Activated effector memory CD4-positive, alpha-beta T cell treated with Interleukin-2 at 50 U/mL for 16 hours (primary cell): ENCODE data around the gene DMD.

Experiments used
- DNase-seq: peaks from one replicate; pipeline ENCODE4 v3.0.0-alpha.2; 2020

Gene DMD

DNA sequence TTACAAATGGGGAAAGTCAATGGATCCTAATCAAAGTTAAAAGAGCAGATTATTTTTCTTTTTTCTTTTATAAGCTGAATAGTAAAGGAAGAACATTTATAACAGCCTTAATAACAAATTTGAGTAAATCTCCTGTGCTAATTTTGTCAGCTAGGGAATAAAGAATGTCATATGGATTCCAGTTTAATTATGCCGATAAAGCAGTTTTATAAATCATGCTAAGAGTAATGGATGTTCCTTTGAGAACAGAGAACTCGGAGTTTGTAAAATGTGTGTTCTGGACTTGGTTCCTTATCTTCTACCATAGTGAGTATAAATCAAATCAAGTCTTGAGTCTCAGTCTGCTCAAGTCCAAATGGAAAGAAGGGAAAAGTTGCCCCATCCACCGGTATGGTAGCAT is 1959.2 kb downstream of the DMD start:
- DNase-seq: no peak

DNA sequence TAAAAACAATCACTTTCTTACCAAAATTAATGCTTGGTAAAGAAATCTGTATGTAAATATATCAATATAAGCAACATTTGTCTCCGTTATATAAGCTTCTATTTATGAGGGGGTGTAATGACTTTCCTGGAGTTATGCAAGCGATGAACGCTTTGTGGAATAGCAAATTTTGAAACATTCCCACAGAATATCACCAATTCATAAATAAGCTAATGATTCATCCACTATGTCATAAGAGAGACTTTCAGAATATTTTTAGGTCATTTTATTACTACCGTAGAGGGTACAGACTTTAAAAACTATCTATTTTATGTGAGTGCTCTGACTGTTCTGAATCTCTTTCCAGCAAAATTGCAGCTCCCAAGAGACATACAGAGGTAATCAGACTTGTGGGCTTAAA is 1960.0 kb downstream of the DMD start:
- DNase-seq: no peak

DNA sequence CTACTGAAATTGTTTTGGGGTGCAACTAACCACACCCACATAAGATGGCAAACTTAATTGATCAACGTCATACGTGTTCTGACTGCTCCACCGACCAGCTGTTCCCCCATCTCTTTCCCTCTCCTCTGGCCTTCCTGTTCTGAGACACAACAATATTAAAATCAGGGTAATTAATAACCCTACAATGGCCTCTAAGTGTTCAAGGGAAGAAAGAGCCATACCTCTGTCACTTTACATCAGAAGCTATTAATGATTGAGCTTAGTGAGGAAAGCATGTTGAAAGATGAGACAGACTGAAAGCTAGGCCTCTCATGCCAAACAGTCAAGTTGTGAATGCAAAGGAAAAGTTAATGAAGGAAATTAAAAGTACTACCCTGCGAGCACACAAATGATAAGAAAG is 1965.6 kb downstream of the DMD start:
- DNase-seq: no peak

DNA sequence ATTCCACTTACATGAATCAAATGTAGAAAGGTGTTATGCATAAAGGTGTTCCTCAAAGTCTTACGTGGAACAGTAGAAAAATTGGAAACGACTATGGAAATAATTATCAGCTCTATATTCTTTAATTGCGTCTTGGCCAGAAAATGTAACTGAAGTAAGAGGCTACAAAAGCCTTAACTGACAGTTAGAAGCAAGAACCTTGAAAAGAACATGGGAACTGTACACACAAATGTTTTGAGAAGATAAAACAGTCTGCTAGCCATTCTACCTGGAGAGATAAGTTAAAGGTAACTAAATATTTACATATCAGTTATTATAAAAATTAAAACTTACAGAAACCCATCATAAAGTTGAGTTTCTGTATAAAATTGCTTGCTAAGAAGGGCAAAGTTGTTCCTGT is 1967.5 kb downstream of the DMD start:
- no peak for DNase-seq

- DNase-seq: no peak
Measured at GRCh38 chrX:31240982-31241381, 1970.4 kb downstream of the DMD start.

- no peak for DNase-seq
Measured at GRCh38 chrX:31237189-31237588, 1974.2 kb downstream of the DMD start.

DNA sequence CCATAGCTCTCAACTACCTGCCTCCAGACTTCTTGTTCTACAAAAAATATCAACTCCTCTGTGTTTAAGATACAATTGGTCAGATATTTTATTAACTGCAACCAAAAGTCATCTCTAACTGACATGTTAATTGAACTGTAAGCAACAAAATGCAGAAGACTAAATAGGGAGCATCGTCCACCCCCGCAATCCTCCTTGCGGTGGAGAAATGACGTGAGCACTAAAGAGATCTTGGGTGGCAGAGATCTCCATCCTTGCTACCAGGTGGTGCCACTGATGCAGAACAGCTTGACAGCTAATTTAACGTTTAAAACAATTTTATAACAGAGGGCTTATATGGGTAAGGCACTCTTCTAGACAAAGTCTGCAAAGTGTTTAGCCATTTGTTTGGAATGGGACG is 1975.1 kb downstream of the DMD start:
- DNase-seq: no peak

DNA sequence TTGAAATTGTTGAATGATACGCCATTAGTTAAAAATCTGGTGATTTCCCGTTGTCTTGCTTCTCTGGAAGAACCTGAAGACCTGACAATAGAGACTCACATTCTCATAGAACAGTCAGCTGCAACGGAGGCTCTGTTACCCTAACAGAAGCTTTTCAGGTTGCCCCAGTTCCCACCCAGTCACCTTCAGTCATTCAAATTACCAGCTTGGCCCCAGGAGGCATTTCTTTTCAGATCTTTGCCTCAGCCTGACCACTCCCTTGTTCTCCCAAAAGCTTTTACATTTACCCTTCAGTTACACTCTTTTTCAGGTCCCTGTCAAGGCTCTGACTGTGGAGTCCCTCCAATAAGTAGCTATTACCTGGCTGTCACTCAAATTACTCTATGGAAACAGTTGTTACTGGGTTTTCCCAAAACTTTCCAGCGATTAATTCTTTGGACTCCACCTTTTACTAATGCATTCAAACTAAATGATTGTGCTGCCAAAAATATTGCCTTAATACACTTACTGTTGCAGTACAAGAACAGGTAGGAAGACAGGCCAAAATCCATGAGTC is 1977.3 kb downstream of the DMD start:
- no peak for DNase-seq

GRCh38 chrX:31232506-31232905 is 1978.8 kb downstream of the DMD start:
- DNase-seq: no peak

GRCh38 chrX:31228909-31229308 is 1982.4 kb downstream of the DMD start:
- no peak for DNase-seq

GRCh38 chrX:31228415-31228832 is 1982.9 kb downstream of the DMD start:
- no peak for DNase-seq

DNA sequence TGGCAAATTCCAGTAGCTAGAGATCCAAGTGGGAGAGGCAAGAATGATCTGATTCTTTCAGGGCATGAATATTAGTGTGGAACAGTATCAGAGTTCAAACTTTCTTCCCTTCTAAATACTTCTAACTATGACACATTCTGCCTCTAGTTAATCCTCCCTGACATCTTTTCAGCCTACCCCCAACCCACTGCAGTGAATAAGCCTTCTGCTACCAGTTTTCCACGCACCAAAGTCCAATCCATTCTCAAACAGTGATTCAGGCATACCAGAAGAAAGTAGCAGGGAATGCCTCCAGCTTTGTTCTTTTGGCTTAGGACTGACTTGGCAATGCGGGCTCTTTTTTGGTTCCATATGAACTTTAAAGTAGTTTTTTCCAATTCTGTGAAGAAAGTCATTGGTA is 1984.1 kb downstream of the DMD start:
- DNase-seq: no peak

DNA sequence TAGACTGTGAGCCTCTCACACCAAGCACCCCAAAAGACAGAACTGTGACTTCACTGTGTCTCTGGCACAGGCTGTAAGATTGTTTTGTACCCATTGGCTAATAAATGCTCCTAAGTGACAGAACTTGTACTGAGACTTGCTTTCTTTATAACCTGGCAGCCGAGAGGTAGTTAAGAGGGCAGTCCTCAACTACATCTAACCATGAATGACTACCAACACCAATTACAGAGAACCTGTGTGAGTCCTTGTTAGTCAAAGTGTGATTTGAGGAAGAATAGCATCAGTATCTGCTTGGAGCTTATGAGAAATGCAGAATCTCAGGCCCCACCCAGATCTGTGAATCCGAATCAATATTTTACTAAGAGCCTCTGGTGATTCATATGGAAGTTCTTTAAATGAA is 1985.5 kb downstream of the DMD start:
- no peak for DNase-seq

- DNase-seq: no peak
Measured at GRCh38 chrX:31224381-31225012, 1986.9 kb downstream of the DMD start.

DNA sequence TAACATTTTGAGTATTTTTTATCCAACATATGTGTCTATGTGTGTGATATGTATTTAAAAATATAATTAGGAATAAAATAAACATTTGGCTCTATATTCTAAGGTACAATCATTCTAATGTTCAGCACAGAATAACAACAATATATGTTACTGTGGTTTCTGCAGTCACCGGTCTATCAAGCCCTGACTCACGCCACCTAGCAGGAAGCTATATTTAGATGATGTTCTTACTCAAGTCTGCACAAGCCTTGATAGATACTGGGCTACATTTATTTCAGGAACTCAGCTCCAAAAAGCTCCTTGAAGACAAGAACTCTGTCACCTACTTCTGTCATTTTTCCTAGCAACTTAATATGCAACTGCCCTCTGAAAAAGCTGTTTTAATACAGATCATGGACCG is 1987.5 kb downstream of the DMD start:
- no peak for DNase-seq

- DNase-seq: no peak
Measured at GRCh38 chrX:31222946-31223345, 1988.4 kb downstream of the DMD start.

- DNase-seq: no peak
Measured at GRCh38 chrX:31219174-31219573, 1992.2 kb downstream of the DMD start.

- no peak for DNase-seq
Measured at GRCh38 chrX:31217084-31217483, 1994.3 kb downstream of the DMD start.

DNA sequence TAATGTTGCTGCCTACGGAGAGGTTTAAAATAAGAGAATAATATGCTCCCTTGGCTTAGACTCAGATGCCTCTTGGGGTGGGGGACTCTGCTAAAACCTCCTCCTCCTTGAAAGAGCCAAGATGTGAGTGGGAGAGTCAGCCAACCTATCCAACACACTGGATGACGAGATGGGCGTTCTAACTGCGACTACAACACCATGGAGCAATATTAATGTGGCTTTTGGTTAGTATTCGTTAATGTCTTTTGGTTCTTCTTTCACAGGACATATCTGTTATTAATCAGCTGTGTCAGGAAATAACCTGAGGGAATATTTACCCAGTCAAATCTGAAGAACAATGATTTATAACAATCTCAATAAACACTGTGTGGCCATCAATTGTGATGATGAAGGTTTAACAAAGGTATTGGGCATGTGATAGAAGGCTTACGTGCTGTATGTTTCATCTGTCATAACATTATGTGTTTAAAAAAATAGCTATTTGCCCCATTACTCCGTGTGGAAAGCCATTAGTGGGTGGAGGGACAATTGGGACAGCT is 1996.0 kb downstream of the DMD start:
- no peak for DNase-seq

- no peak for DNase-seq
Measured at GRCh38 chrX:31213941-31214340, 1997.4 kb downstream of the DMD start.

GRCh38 chrX:31212856-31213748 is 1998.2 kb downstream of the DMD start:
- DNase-seq: no peak

DNA sequence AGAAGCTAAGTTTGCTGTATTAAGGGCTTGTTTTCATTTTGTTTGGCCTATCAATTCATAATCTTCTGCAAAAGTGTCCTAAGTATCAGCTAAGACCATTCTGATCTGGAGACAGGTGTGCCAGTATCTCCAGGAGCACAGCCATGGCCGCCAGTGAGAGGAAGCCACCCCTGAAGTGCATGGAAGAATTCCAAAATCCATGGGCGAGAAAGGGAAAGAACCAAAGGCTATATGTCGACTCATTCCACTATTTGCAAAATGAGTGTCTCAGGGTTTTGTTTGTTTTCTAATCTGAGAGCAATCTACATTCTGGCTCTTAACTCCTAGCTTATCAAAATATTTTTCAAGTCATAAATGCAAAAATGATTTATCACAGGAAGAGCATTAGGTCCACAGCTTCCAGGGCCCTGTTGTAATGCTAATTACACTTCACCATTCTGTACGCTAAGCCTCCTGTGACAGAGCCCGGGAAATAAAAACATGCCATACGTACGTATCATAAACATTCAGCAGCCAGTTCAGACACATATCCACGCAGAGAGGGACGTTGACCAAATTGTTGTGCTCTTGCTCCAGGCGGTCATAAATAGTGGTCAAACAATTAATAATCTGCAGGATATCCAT is 2002.2 kb downstream of the DMD start:
- DNase-seq: no peak

DNA sequence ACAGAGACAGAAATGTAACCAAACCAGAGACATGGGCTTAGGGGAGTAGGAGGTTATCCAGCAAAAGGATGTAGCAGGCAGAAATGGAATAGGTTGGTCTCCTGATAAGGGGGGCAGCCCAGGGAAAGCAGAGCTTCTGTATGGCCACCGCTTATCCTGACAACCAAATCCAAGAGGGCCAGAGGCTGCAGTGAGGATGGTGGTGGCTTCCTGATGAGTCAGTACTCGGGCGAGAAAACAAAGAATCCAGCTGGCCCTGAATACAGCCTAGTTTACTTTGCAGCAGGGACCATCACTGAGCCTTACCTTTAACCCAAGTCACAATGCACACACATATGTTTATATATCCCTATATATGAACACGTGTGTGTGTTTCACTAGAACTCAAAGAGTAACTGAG is 2009.8 kb downstream of the DMD start:
- no peak for DNase-seq

DNA sequence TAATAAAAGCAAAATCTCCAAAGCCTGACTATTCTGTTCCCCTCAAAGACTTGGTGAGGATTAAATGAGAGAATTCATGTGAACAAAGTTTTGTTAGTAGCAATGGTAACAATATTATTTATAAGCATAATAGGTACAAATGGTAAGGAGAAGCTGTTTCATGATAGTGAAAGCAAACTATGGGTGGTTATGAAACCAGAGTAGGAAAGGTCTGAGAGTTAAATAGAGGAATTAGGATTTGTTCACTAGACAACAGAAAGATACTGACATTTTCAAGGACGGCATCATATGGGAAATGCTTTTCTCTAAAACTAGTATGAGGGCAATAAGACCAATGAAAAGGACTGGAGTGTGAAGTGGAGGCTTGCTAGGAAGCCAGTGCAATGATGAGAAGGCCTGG is 2010.9 kb downstream of the DMD start:
- no peak for DNase-seq
